H1 (cell line): Measurements from ENCODE around the gene RASSF3. TPM values are rescaled to one million over a fixed set of nuclear protein-coding genes. Genes with fewer than 3 reads are reported as not detected.
A peak's percentile ranks its signal among the peaks of the same experiment; 100 is the strongest.

Experiments used
- CTCF ChIA-PET: fragments of 300-600 bp; sonication (Branson Sonifier 250); formaldehyde crosslinking; loops from one replicate; lab custom pipeline; 2021; ENCODE audit not compliant: partially characterized antibody; lab: Charles Lee
- POLR2A ChIA-PET: fragments of 300-600 bp; sonication (Branson Sonifier 250); formaldehyde crosslinking; loops from one replicate; lab custom pipeline; 2021; ENCODE audit warnings: inconsistent platforms; ENCODE audit not compliant: partially characterized antibody; lab: Charles Lee
- DNase-seq, 2 experiments: peaks; one replicate each; pipeline versions ENCODE4 v3.0.0 to v3.0.0-alpha.2; 2010 to 2022; ENCODE audit warnings: low spot score in 2 of 2, low read depth in 1 of 2, mixed read lengths in 1 of 2
- FAIRE-seq: peaks from 2 replicates; lab custom pipeline; 2011; peaks lifted over from hg19 to GRCh38; lab: Jason Lieb, UNC
- H2AFZ ChIP-seq: 2 replicates; pipeline ENCODE4 v1.8.1; 2012; ENCODE audit warnings: low read length, inconsistent platforms
- H2AK5ac ChIP-seq: 2 replicates; pipeline ENCODE4 v1.6.1; 2013; ENCODE audit warnings: low read depth, low read length
- H2BK120ac ChIP-seq: replicated peaks from 2 replicates; pipeline ENCODE3; 2013; ENCODE audit warnings: low read depth, low read length, inconsistent platforms
- H2BK12ac ChIP-seq: 2 replicates; pipeline ENCODE4 v1.6.1; 2013; ENCODE audit warnings: low read depth, low read length
- H2BK15ac ChIP-seq: 2 replicates; pipeline ENCODE4 v1.6.1; 2013; ENCODE audit warnings: low read length
- H2BK20ac ChIP-seq: 2 replicates; pipeline ENCODE4 v1.6.1; 2013; ENCODE audit warnings: low read length
- H2BK5ac ChIP-seq: 2 replicates; pipeline ENCODE4 v1.6.1; 2013; ENCODE audit warnings: low read depth, low read length
- H3K14ac ChIP-seq: 2 replicates; pipeline ENCODE4 v1.6.1; 2013; ENCODE audit warnings: inconsistent platforms; ENCODE audit not compliant: insufficient read length
- H3K18ac ChIP-seq: 2 replicates; pipeline ENCODE4 v1.6.1; 2013; ENCODE audit warnings: low read length; ENCODE audit errors: extremely low read depth
- H3K23ac ChIP-seq: 2 replicates; pipeline ENCODE4 v1.6.1; 2013; ENCODE audit warnings: inconsistent platforms; ENCODE audit not compliant: insufficient read length
- H3K23me2 ChIP-seq: 2 replicates; pipeline ENCODE4 v1.6.1; 2013; ENCODE audit warnings: low read depth, low read length
- H3K27ac ChIP-seq: 2 replicates; pipeline ENCODE4 v1.6.1; 2011; ENCODE audit warnings: low read depth, low read length, inconsistent platforms
- H3K27me3 ChIP-seq, 4 experiments: replicated peaks in 1 of 4; 1 replicate in 1 of 4; 2 replicates in 3 of 4; pipeline versions ENCODE4 v1.6.1 to v1.8.1; 2011 to 2013; ENCODE audit warnings: low read length in 3 of 4, mild to moderate bottlenecking in 3 of 4, inconsistent platforms in 2 of 4, mixed read lengths in 2 of 4, moderate library complexity in 1 of 4; ENCODE audit not compliant: control insufficient read depth in 3 of 4, insufficient read depth in 3 of 4; ENCODE audit errors: extremely low read depth in 1 of 4
- H3K36me3 ChIP-seq, 4 experiments: 2 replicates each; pipeline versions ENCODE4 v1.6.1 to v1.8.1; 2011 to 2013; ENCODE audit warnings: mild to moderate bottlenecking in 4 of 4, low read length in 3 of 4, moderate library complexity in 2 of 4, control low read depth in 1 of 4, inconsistent platforms in 1 of 4; ENCODE audit not compliant: insufficient read depth in 4 of 4, control insufficient read depth in 2 of 4
- H3K4ac ChIP-seq: replicated peaks from 2 replicates; pipeline ENCODE3; 2013; ENCODE audit warnings: low read length, low read depth, mixed read lengths, inconsistent platforms; ENCODE audit not compliant: insufficient read length
- H3K4me1 ChIP-seq, 4 experiments: replicated peaks in 1 of 4; 1 replicate in 1 of 4; 2 replicates in 3 of 4; pipeline versions ENCODE4 v1.6.1 to v1.8.1; 2011 to 2013; ENCODE audit warnings: low read length in 3 of 4, inconsistent platforms in 2 of 4, mixed read lengths in 1 of 4; ENCODE audit not compliant: insufficient read depth in 4 of 4, control insufficient read depth in 3 of 4
- H3K4me2 ChIP-seq, 2 experiments: 2 replicates each; pipeline versions ENCODE4 v1.6.1 to v1.8.1; 2011 to 2013; ENCODE audit warnings: low read depth in 2 of 2, low read length in 2 of 2, control low read depth in 1 of 2, inconsistent platforms in 1 of 2, mild to moderate bottlenecking in 1 of 2; ENCODE audit not compliant: insufficient read depth in 1 of 2
- H3K4me3 ChIP-seq, 4 experiments: fragments of 200-600, 300-600 bp in 1 of 4; sonication (generic), shearing (Covaris generic), sonication (Bioruptor Twin) in 1 of 4; 2 replicates each; pipeline versions ENCODE4 v1.5.1 to v1.8.1; 2011 to 2016; ENCODE audit warnings: low read length in 4 of 4, low read depth in 3 of 4, control low read depth in 2 of 4, inconsistent platforms in 2 of 4, mild to moderate bottlenecking in 2 of 4, mixed read lengths in 1 of 4, moderate library complexity in 1 of 4; ENCODE audit not compliant: insufficient read depth in 2 of 4; ENCODE audit errors: extremely low read depth in 1 of 4
- H3K56ac ChIP-seq: replicated peaks from 2 replicates; pipeline ENCODE3; 2013; ENCODE audit warnings: low read depth, mild to moderate bottlenecking, mixed read lengths, low read length, inconsistent platforms; ENCODE audit not compliant: insufficient read length
- H3K79me1 ChIP-seq: 2 replicates; pipeline ENCODE4 v1.6.1; 2013; ENCODE audit warnings: low read depth, low read length, control low read depth
- H3K79me2 ChIP-seq, 2 experiments: 2 replicates each; pipeline versions ENCODE4 v1.6.1 to v1.8.1; 2012 to 2013; ENCODE audit warnings: low read length in 2 of 2, mild to moderate bottlenecking in 2 of 2, inconsistent platforms in 1 of 2; ENCODE audit not compliant: insufficient read depth in 2 of 2, control insufficient read depth in 1 of 2
- H3K9ac ChIP-seq, 4 experiments: replicated peaks in 1 of 4; 1 replicate in 1 of 4; 2 replicates in 3 of 4; pipeline versions ENCODE4 v1.6.1 to v1.8.1; 2011 to 2013; ENCODE audit warnings: low read depth in 3 of 4, low read length in 3 of 4, control low read depth in 2 of 4, mild to moderate bottlenecking in 2 of 4, moderate library complexity in 2 of 4, inconsistent platforms in 1 of 4; ENCODE audit errors: extremely low read depth in 1 of 4
- H3K9me3 ChIP-seq, 2 experiments: 2 replicates each; pipeline versions ENCODE4 v1.6.1 to v1.8.1; 2012 to 2013; ENCODE audit warnings: mild to moderate bottlenecking in 2 of 2, moderate library complexity in 2 of 2, control low read depth in 1 of 2, inconsistent platforms in 1 of 2, low read depth in 1 of 2, low read length in 1 of 2, mixed read lengths in 1 of 2; ENCODE audit not compliant: insufficient read depth in 2 of 2
- H4K20me1 ChIP-seq, 2 experiments: replicated peaks in 1 of 2; 2 replicates each; pipeline versions ENCODE3 to v1.8.1; 2011 to 2013; ENCODE audit warnings: inconsistent platforms in 2 of 2, low read length in 2 of 2, mild to moderate bottlenecking in 1 of 2; ENCODE audit not compliant: insufficient read depth in 2 of 2, control insufficient read depth in 1 of 2
- H4K5ac ChIP-seq: 2 replicates; pipeline ENCODE4 v1.6.1; 2013; ENCODE audit warnings: low read length, low read depth, mixed read lengths, inconsistent platforms; ENCODE audit not compliant: insufficient read length
- H4K8ac ChIP-seq: 2 replicates; pipeline ENCODE4 v1.8.0; 2013; ENCODE audit warnings: mild to moderate bottlenecking, moderate library complexity, low read length, inconsistent platforms; ENCODE audit not compliant: insufficient read depth; ENCODE audit errors: extremely low read depth
- H4K91ac ChIP-seq: replicated peaks from 2 replicates; pipeline ENCODE3; 2013; ENCODE audit warnings: low read length, mixed read lengths, inconsistent platforms; ENCODE audit not compliant: insufficient read length
- BACH1 ChIP-seq: IDR thresholded peaks from 2 replicates; pipeline ENCODE4 v1.6.1; 2012; ENCODE audit warnings: low read length, improper control_type of control experiment
- SRF ChIP-seq: IDR thresholded peaks from 2 replicates; pipeline ENCODE4 v1.6.1; 2011; ENCODE audit warnings: mild to moderate bottlenecking, low read depth, low read length, moderate library complexity
- WGBS, 2 experiments: shearing (Covaris generic) in 1 of 2; methylation state at CpG; one replicate each; pipeline versions ENCODE4 v1.1.6 to v1.1.7; 2013 to 2015; ENCODE audit warnings: low lambda C conversion rate in 2 of 2, mixed read lengths in 2 of 2, inconsistent platforms in 1 of 2, low coverage in 1 of 2, missing lambda C conversion rate in 1 of 2; ENCODE audit not compliant: insufficient replicate concordance in 2 of 2, insufficient coverage in 1 of 2, insufficient read length in 1 of 2; ENCODE audit errors: extremely low coverage in 1 of 2, missing lambda C conversion rate in 1 of 2; 5-methylcytosine and 5-hydroxymethylcytosine counted together
- polyA plus RNA-seq, 7 experiments: library from polyadenylated mRNA; depleted of rRNA in 3 of 7; stranded (reverse) in 5 of 7; unstranded in 2 of 7; fragments of >200 nt in 5 of 7; fragments of 200-250 nt in 2 of 7; gene quantifications; 1 replicate in 5 of 7; 2 replicates in 1 of 7; 4 replicates in 1 of 7; pipeline versions ENCODE4 v1.2.1 to v1.2.3, GENCODE V29; 2011 to 2013; ENCODE audit warnings: missing spikeins in 2 of 7, mixed read lengths in 2 of 7
- total RNA-seq: library from RNA; stranded (reverse); fragmentation: NEBNext Ultra II Directional; extraction: Animal tissue kit (Norgen Biotek cat#: 25700); gene quantifications from 2 replicates; pipeline ENCODE4 v1.2.1, GENCODE V29; 2021

Gene RASSF3
- total and polyA plus RNA-seq, 2 of the 8 experiments (the other 6 are each of a cell fraction or from before 2014, with no cell fraction given): 19.1 to 64.3 TPM

DNA sequence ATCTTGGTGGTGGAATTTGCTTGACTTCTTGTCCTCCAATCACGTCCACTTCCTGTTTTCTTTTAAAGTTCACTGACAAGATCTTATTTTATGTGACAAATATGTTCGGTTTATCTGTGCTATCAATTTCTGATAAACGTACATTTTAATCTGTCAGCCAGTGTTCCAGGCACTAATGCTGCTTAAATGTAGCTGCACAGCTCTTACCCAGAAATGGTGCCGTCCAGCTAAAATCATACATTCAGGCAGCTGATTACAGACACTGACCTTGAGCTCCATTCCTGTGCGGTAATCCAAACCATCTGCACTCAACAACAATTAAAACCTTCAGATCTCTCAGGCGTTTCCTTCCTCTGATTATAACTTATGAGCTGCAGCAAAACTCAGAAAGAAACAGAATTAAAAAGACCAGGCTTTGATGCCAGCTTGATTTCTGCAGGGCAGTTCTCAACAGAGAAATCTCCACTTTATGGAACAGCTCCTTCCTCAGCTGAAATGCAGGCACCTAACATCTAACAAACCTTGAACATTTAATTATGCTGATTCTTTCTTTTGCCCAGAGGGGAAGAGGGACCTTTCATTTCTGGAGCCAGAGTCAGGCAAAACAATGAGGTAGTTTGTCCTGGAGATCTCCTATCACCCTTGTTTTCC is 26.4 kb upstream of the RASSF3 start:
- Histone ChIP-seq H3K4me2 (no peak overlapping the region), H2AK5ac (no peak overlapping the region), H3K36me3 (no peaks in the 10 kb centered on the region), H3K23me2 (no peaks in the 10 kb centered on the region), H3K4me3 (no peak overlapping the region), H4K8ac (no peak overlapping the region), H3K23ac (no peak overlapping the region), H3K14ac (no peak overlapping the region), H3K9ac (no peak overlapping the region), H2BK5ac (no peak overlapping the region), H3K56ac (no peak overlapping the region), H2BK20ac (0 out of 2 replicates have a peak overlapping the region, but pooled peaks have one; percentile 72), H4K20me1 (no peaks in the 10 kb centered on the region), H2AFZ (peak overlapping the region; percentile 27; the same call in 1 of the 2 replicates), H3K4ac (no peak overlapping the region), H3K18ac (no peak overlapping the region), H3K9me3 (no peaks in the 10 kb centered on the region), H2BK15ac (no peak overlapping the region), H4K91ac (no peak overlapping the region)
- ChIA-PET POLR2A (interaction anchor here (1.2 kb wide), 1 partner anchor 14 kb away, joined by 3 read pairs; no protein-coding TSS in a partner anchor), CTCF (interaction anchor here (1.1 to 1.5 kb wide), 4 partner anchors 25 to 112 kb away, joined by 3 to 4 read pairs (median 3); no protein-coding TSS in a partner anchor)
- no peak for DNase-seq
- 85% methylated on average over 6 of the region's 6 CpGs; no CpG with 5 or more reads in 1 of the 2 experiments for WGBS, 2 experiments
- TF ChIP-seq SRF: no peak
- no peak for TF ChIP-seq BACH1
- TF ChIP-seq, all 59 proteins: peak for 0
- FAIRE-seq: no peak
- no peaks in the 10 kb centered on the region for H3K27me3 ChIP-seq
- no peak overlapping the region for H4K5ac ChIP-seq
- no peaks in the 10 kb centered on the region for H3K79me1 ChIP-seq
- no peak overlapping the region for H3K27ac ChIP-seq
- H2BK120ac ChIP-seq: no peak overlapping the region
- no peak overlapping the region for H2BK12ac ChIP-seq
- no peaks in the 10 kb centered on the region for H3K79me2 ChIP-seq
- H3K4me1 ChIP-seq: peaks cover 0 to 4% (median 2%) of the 10 kb centered on the region in 4 experiments; a peak in 2 of 7 replicates
